HG02938 (cell line): ENCODE results near the gene ABCD1.

Experiments used
- ATAC-seq: cut with Tn5 transposase; IDR thresholded peaks from one replicate; pipeline ENCODE4 v1.9.1; 2021; ENCODE audit warnings: mild to moderate bottlenecking, moderate library complexity; ENCODE audit not compliant: unreplicated experiment

The ABCD1 gene

GRCh38 chrX:153750127-153750774 is 25.6 kb downstream of the ABCD1 start:
- ATAC-seq, result no peak

- no peak for ATAC-seq
Measured at GRCh38 chrX:153755136-153755535, 30.5 kb downstream of the ABCD1 start.

- ATAC-seq, result no peak
Measured at GRCh38 chrX:153761863-153762262, 37.2 kb downstream of the ABCD1 start.

- no peak for ATAC-seq
Measured at GRCh38 chrX:153762626-153763173, 38.0 kb downstream of the ABCD1 start.

- no peak for ATAC-seq
Measured at GRCh38 chrX:153763298-153763932, 38.8 kb downstream of the ABCD1 start.

- ATAC-seq, result no peak
Measured at GRCh38 chrX:153763989-153764755, 39.5 kb downstream of the ABCD1 start, which contains the start of gene PLXNB3. TSS of gene PLXNB3 (plus strand) at chrX:153764249. CDS start at chrX:153765536, 1,287 bp downstream.

GRCh38 chrX:153764786-153765137 is 40.1 kb downstream of the ABCD1 start:
- ATAC-seq, result no peak

- no peak for ATAC-seq
Measured at GRCh38 chrX:153765138-153766079, 40.8 kb downstream of the ABCD1 start.

GRCh38 chrX:153766098-153766817 is 41.6 kb downstream of the ABCD1 start:
- ATAC-seq, result no peak

- no peak for ATAC-seq
Measured at GRCh38 chrX:153766871-153767673, 42.4 kb downstream of the ABCD1 start.

- ATAC-seq, result no peak
Measured at GRCh38 chrX:153767674-153768055, 43.0 kb downstream of the ABCD1 start.

GRCh38 chrX:153768311-153769157 is 43.9 kb downstream of the ABCD1 start:
- ATAC-seq, result no peak

GRCh38 chrX:153769158-153769864 is 44.7 kb downstream of the ABCD1 start:
- ATAC-seq, result no peak

- no peak for ATAC-seq
Measured at GRCh38 chrX:153769865-153770600, 45.4 kb downstream of the ABCD1 start.

- no peak for ATAC-seq
Measured at GRCh38 chrX:153770601-153771414, 46.2 kb downstream of the ABCD1 start.
